GM18499 (cell line): ENCODE measurements around the gene SLX9.

Experiments used
- ATAC-seq: cut with Tn5 transposase; IDR thresholded peaks from one replicate; pipeline ENCODE4 v1.9.1; 2021; ENCODE audit warnings: moderate number of reproducible peaks; ENCODE audit not compliant: insufficient read depth, unreplicated experiment

The SLX9 gene

GRCh38 chr21:44943686-44944550 lies 4.1 kb downstream of the SLX9 start:
- no peak for ATAC-seq

- ATAC-seq: no peak
Measured at GRCh38 chr21:44944596-44944995, 4.8 kb downstream of the SLX9 start.

GRCh38 chr21:44946254-44947041 lies 6.6 kb downstream of the SLX9 start:
- no peak for ATAC-seq

- no peak for ATAC-seq
Measured at GRCh38 chr21:44947111-44947929, 7.5 kb downstream of the SLX9 start.

- ATAC-seq: no peak
Measured at GRCh38 chr21:44947930-44948331, 8.1 kb downstream of the SLX9 start.

GRCh38 chr21:44948426-44949120 lies 8.7 kb downstream of the SLX9 start:
- ATAC-seq: no peak

- no peak for ATAC-seq
Measured at GRCh38 chr21:44949161-44949778, 9.4 kb downstream of the SLX9 start.

- no peak for ATAC-seq
Measured at GRCh38 chr21:44949779-44950198, 10.0 kb downstream of the SLX9 start.

- no peak for ATAC-seq
Measured at GRCh38 chr21:44950351-44950750, 10.5 kb downstream of the SLX9 start.

- no peak for ATAC-seq
Measured at GRCh38 chr21:44951186-44951915, 11.5 kb downstream of the SLX9 start.

- no peak for ATAC-seq
Measured at GRCh38 chr21:44952116-44952928, 12.5 kb downstream of the SLX9 start.

- ATAC-seq: no peak
Measured at GRCh38 chr21:44952929-44953627, 13.2 kb downstream of the SLX9 start.

GRCh38 chr21:44953628-44954021 lies 13.8 kb downstream of the SLX9 start:
- no peak for ATAC-seq

GRCh38 chr21:44954281-44954771 lies 14.5 kb downstream of the SLX9 start:
- no peak for ATAC-seq

- no peak for ATAC-seq
Measured at GRCh38 chr21:44955141-44955797, 15.4 kb downstream of the SLX9 start.

GRCh38 chr21:44955798-44956175 lies 16.0 kb downstream of the SLX9 start:
- no peak for ATAC-seq
